RWPE1 (cell line): Measurements from ENCODE around the gene RAI14.

ENCODE experiments used
- CTCF ChIA-PET: fragments of 350-600 bp; sonication (Branson Sonifier 250); formaldehyde crosslinking; extraction: SDS; loops from one replicate; lab custom pipeline; 2021; lab: Yijun Ruan, JAX
- POLR2A ChIA-PET: fragments of 400-600 bp; formaldehyde crosslinking; extraction: SDS; loops from one replicate; lab custom pipeline; 2020; ENCODE audit warnings: antibody characterized with exemption; ENCODE audit not compliant: low non-redundant PET; lab: Yijun Ruan, JAX
- DNase-seq: peaks from one replicate; pipeline ENCODE4 v3.0.0; 2012; ENCODE audit warnings: low spot score
- H3K27ac ChIP-seq: fragments of 450-650 bp; 2 replicates; pipeline ENCODE4 v1.5.1; 2017
- CTCF ChIP-seq: fragments of 450-650 bp; conservative IDR thresholded peaks from 2 replicates; pipeline ENCODE4 v1.5.1; 2017; ENCODE audit warnings: low read depth, mild to moderate bottlenecking

The RAI14 gene

GRCh38 chr5:34692786-34693185 lies 36.7 kb downstream of the RAI14 start:
- ChIA-PET POLR2A (no interaction called here), CTCF (no interaction called here)
- DNase-seq: no peak
- no peak overlapping the region for H3K27ac ChIP-seq
- TF ChIP-seq CTCF: no peak

- no peak for DNase-seq
- ChIA-PET CTCF (no interaction called here), POLR2A (no interaction called here)
- no peak overlapping the region for H3K27ac ChIP-seq
- no peak for TF ChIP-seq CTCF
Measured at GRCh38 chr5:34694012-34694411, 37.9 kb downstream of the RAI14 start.

GRCh38 chr5:34694685-34695084 lies 38.6 kb downstream of the RAI14 start:
- CTCF ChIA-PET: no interaction called here
- POLR2A ChIA-PET: no interaction called here
- no peak for TF ChIP-seq CTCF

GRCh38 chr5:34695275-34696027 lies 39.3 kb downstream of the RAI14 start:
- TF ChIP-seq CTCF: no peak
- no peak overlapping the region for H3K27ac ChIP-seq
- no peak for DNase-seq
- ChIA-PET POLR2A (no interaction called here), CTCF (no interaction called here)

More at GRCh38 chr5:34694685-34695084, 38.6 kb downstream of the RAI14 start:
- DNase-seq: no peak
- no peak overlapping the region for H3K27ac ChIP-seq

- no peak for DNase-seq
- ChIA-PET CTCF (no interaction called here), POLR2A (no interaction called here)
- H3K27ac ChIP-seq: no peak overlapping the region
- TF ChIP-seq CTCF: no peak
Measured at GRCh38 chr5:34697308-34698108, 41.4 kb downstream of the RAI14 start.

GRCh38 chr5:34698109-34698419 lies 41.9 kb downstream of the RAI14 start:
- ChIA-PET CTCF (no interaction called here), POLR2A (no interaction called here)
- no peak for TF ChIP-seq CTCF
- DNase-seq: no peak
- no peak overlapping the region for H3K27ac ChIP-seq
